Vagina (tissue), 2 donors: ENCODE results near the gene TTC23. TPM values are rescaled to one million over a fixed set of nuclear protein-coding genes. Genes with fewer than 3 reads are reported as not detected.
A peak's percentile ranks its signal among the peaks of the same experiment; 100 is the strongest.

Experiments used
- DNase-seq, 2 donors: peaks; one replicate each; pipeline ENCODE4 v3.0.0-alpha.2; 2017; ENCODE audit errors: extremely low spot score in 2 of 2
- H3K27ac ChIP-seq: fragments of 200-600 bp; sonication (generic); one replicate; pipeline ENCODE4 v1.5.1; 2019
- H3K27me3 ChIP-seq: fragments of 200-600 bp; sonication (generic); one replicate; pipeline ENCODE4 v1.5.1; 2019
- H3K36me3 ChIP-seq, 2 donors: fragments of 200-600 bp; sonication (generic); one replicate each; pipeline ENCODE4 v1.5.1; 2017 to 2019
- H3K4me1 ChIP-seq: fragments of 200-600 bp; sonication (generic); one replicate; pipeline ENCODE4 v1.5.1; 2019
- H3K4me3 ChIP-seq, 2 donors: fragments of 200-600 bp; sonication (generic); 1 replicate in 1 of 2; 2 replicates in 1 of 2; pipeline ENCODE4 v1.5.1; 2016 to 2019
- H3K9me3 ChIP-seq: fragments of 200-600 bp; sonication (generic); one replicate; pipeline ENCODE4 v1.5.1; 2019
- CTCF ChIP-seq, 3 experiments: fragments of 450-650 bp in 2 of 3; fragments of 200-600 bp in 1 of 3; sonication (generic) in 1 of 3; IDR thresholded peaks; one replicate each; pipeline ENCODE4 v1.5.1; 2017 to 2019; ENCODE audit warnings: antibody characterized with exemption in 3 of 3, mild to moderate bottlenecking in 2 of 3, moderate library complexity in 2 of 3
- POLR2A ChIP-seq, 2 donors: fragments of 450-650 bp; IDR thresholded peaks; one replicate each; pipeline ENCODE4 v1.6.1; 2017; ENCODE audit warnings: antibody characterized with exemption in 2 of 2, mild to moderate bottlenecking in 2 of 2, moderate library complexity in 2 of 2
- POLR2AphosphoS5 ChIP-seq, 2 donors: sonication (generic); formaldehyde crosslinking; IDR thresholded peaks; one replicate each; pipeline ENCODE4 v1.9.0; 2017; ENCODE audit warnings: antibody characterized with exemption in 2 of 2, mild to moderate bottlenecking in 2 of 2, low read depth in 1 of 2; ENCODE audit not compliant: insufficient read depth in 1 of 2
- intact Hi-C: fragments of 100-400 bp; cut with DNase I; formaldehyde crosslinking; loops from one replicate; pipeline ENCODE4 v1.15.1; 2023
- total RNA-seq: library from RNA; depleted of rRNA; stranded (reverse); fragments of >200 nt; gene quantifications from one replicate; pipeline ENCODE4 v1.2.3, GENCODE V29; 2016

TTC23 gene
- total RNA-seq, 1 donor from 2014 or later: 64.1 TPM

- no peak for TF ChIP-seq POLR2A (IDR thresholded peaks at IDR 0.05)
- TF ChIP-seq POLR2AphosphoS5 (IDR thresholded peaks at IDR 0.05; ENCODE audit: insufficient read depth in 1 of 2, low read depth in 1 of 2): no peak
- no peak for TF ChIP-seq CTCF (IDR thresholded peaks at IDR 0.05)
- Histone ChIP-seq H3K4me3 (peak overlapping the region; percentile 71 to 86), H3K27ac (peak overlapping the region; percentile 86), H3K27me3 (no peaks in the 10 kb centered on the region), H3K36me3 (no peaks in the 10 kb centered on the region), H3K9me3 (no peaks in the 10 kb centered on the region), H3K4me1 (peaks cover 44% of the 10 kb centered on the region)
- intact Hi-C loops: no loop called here
- DNase-seq: no peak
Measured at GRCh38 chr15:99250494-99250856, 1.1 kb upstream of the TTC23 start.

GRCh38 chr15:99250001-99250400 is 620 bp upstream of the TTC23 start:
- H3K4me3 ChIP-seq: peak overlapping the region; percentile 71 to 86
- no peaks in the 10 kb centered on the region for H3K27me3 ChIP-seq
- peaks cover 44% of the 10 kb centered on the region for H3K4me1 ChIP-seq
- H3K36me3 ChIP-seq: no peaks in the 10 kb centered on the region
- H3K9me3 ChIP-seq: no peaks in the 10 kb centered on the region
- peak overlapping the region; percentile 86 for H3K27ac ChIP-seq
- intact Hi-C loops: no loop called here
- TF ChIP-seq CTCF (IDR thresholded peaks at IDR 0.05) (no peak), POLR2A (IDR thresholded peaks at IDR 0.05) (no peak), POLR2AphosphoS5 (IDR thresholded peaks at IDR 0.05; ENCODE audit: insufficient read depth in 1 of 2, low read depth in 1 of 2) (no peak)
- no peak for DNase-seq

DNA sequence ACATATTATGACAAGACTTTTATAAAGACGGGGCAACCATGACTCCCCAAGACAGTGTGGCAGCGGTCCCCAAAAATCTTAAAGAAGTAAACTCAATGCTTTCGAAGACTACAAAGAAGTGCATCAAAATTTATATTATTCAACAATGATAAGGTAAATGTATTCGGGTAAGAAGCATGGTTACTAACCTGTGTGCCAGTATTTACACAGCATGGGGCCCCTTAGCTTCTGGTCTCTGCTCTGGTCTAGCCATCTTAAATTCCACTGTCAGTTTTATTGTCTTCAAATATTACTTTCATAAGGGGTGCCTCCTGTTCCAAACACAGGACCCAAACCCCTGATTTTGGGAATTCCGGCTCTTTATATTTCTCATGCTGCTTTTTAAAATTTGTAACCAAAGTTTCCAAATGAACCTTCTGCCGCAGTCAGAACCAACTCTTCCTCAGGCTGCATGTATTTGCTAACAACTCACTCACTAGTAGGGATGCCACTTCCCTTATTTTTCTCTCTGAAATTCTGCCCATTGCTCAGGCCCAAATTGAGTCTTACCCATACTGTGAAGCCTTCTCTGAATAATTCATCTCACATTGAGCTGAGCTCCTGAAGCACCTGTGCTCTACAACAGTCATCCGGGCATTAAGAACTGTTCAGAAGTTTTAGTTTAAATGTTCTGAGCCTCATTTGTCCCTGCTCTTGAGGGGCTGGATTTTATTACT is 1.2 kb downstream of the TTC23 start:
- Histone ChIP-seq H3K4me1 (peaks cover 48% of the 10 kb centered on the region), H3K4me3 (peak overlapping the region in 1 of 2 donors; percentile 71), H3K27me3 (no peaks in the 10 kb centered on the region), H3K36me3 (no peaks in the 10 kb centered on the region), H3K9me3 (no peaks in the 10 kb centered on the region), H3K27ac (peak overlapping the region; percentile 86)
- intact Hi-C loops: no loop called here
- TF ChIP-seq POLR2AphosphoS5 (IDR thresholded peaks at IDR 0.05; ENCODE audit: insufficient read depth in 1 of 2, low read depth in 1 of 2) (no peak), CTCF (IDR thresholded peaks at IDR 0.05) (no peak)
- DNase-seq: no peak

DNA sequence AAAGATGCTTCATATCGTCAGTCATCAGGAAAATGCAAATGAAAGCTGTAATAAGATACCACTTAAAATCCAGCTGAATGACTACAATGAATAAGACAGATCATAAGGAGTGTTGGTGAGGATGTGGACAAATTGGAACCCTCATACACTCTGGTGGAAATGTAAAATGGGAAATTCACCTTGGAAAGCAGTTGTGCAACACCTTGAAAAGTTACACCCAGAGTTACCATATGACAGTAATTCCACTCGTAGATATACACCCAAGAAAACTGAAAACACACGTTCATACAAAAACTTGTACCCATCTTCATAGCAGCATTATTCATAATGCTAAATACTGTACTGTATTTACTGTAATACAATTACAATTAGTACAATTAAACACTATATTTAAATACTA is 2.3 kb downstream of the TTC23 start:
- H3K4me1 ChIP-seq: peaks cover 46% of the 10 kb centered on the region
- H3K4me3 ChIP-seq: no peak overlapping the region
- no peak for DNase-seq
- no peaks in the 10 kb centered on the region for H3K36me3 ChIP-seq
- H3K27me3 ChIP-seq: no peaks in the 10 kb centered on the region
- no peak overlapping the region for H3K27ac ChIP-seq
- no peaks in the 10 kb centered on the region for H3K9me3 ChIP-seq
- TF ChIP-seq POLR2AphosphoS5 (IDR thresholded peaks at IDR 0.05; ENCODE audit: insufficient read depth in 1 of 2, low read depth in 1 of 2): no peak
- intact Hi-C loops: no loop called here

- H3K9me3 ChIP-seq: no peaks in the 10 kb centered on the region
- H3K36me3 ChIP-seq: peaks cover 0 to 6% of the 10 kb centered on the region in 2 donors
- H3K4me3 ChIP-seq: no peak overlapping the region
- no peak for TF ChIP-seq CTCF (IDR thresholded peaks at IDR 0.05)
- no peak for TF ChIP-seq POLR2AphosphoS5 (IDR thresholded peaks at IDR 0.05; ENCODE audit: insufficient read depth in 1 of 2, low read depth in 1 of 2)
- TF ChIP-seq POLR2A (IDR thresholded peaks at IDR 0.05): no peak
- no peaks in the 10 kb centered on the region for H3K27me3 ChIP-seq
- no peak for DNase-seq
- no peak overlapping the region for H3K27ac ChIP-seq
- H3K4me1 ChIP-seq: peaks cover 37% of the 10 kb centered on the region
- intact Hi-C loops: no loop called here
Measured at GRCh38 chr15:99244306-99244705, 5.1 kb downstream of the TTC23 start.
